ENCODE measurements around the gene CDC16. TPM values are rescaled to one million over a fixed set of nuclear protein-coding genes. Genes with fewer than 3 reads are reported as not detected.

The CDC16 gene
- total and polyA plus RNA-seq, 2 of the 13 experiments (the other 11 are each of a cell fraction or from before 2014, with no cell fraction given): 24.2 to 60.9 TPM

- TF ChIP-seq SRSF4 (IDR thresholded peaks at IDR 0.05; ENCODE audit: low read depth, low read length, poor library complexity, severe bottlenecking) (no peak), ZBTB10 (CRISPR knock-in tag; IDR thresholded peaks at IDR 0.05; ENCODE audit: borderline replicate concordance) (no peak), SAP130 (CRISPR knock-in tag; IDR thresholded peaks at IDR 0.05; ENCODE audit: low read depth) (no peak)
Measured at GRCh38 chr13:114318624-114319023, 83.9 kb downstream of the CDC16 start (continued).

- H3K27me3 ChIP-seq (ENCODE audit: control insufficient read depth in 1 of 2, insufficient read depth in 2 of 2, low read length in 2 of 2): no peaks in the 10 kb centered on the region
- no peak overlapping the region for H2AFZ ChIP-seq (ENCODE audit: low read length)
- FAIRE-seq (no peak), ATAC-seq (no peak), DNase-seq (ENCODE audit: low spot score) (no peak)
- H3K4me1 ChIP-seq (ENCODE audit: insufficient read depth, low read length): peaks cover 52% of the 10 kb centered on the region
- H3K9ac ChIP-seq (ENCODE audit: insufficient read depth, low read depth, low read length): no peak overlapping the region
- in situ Hi-C loops (cut with HindIII; ENCODE audit: extremely low pct_ligation_motif_present, low pct_unique_long_range_greater_than_20kb): no loop called here
- H3K4me2 ChIP-seq (ENCODE audit: low read depth, low read length): no peak overlapping the region
- ChIA-PET POLR2A (interaction anchor here (1.2 kb wide), 1 partner anchor 38 kb away, joined by 3 read pairs; the partner anchor contains the start of gene UPF3A), CTCF (ENCODE audit: low intra/inter-chr PET ratio, low total read pairs) (no interaction called here)
- no peak overlapping the region for H3K4me3 ChIP-seq (replicated peaks in 1 of 3; ENCODE audit: insufficient read depth in 1 of 3, low read depth in 2 of 3, low read length in 3 of 3)
- H3K36me3 ChIP-seq (replicated peaks in 1 of 2; ENCODE audit: control insufficient read depth in 1 of 2, insufficient read depth in 2 of 2, low read length in 2 of 2): peaks cover 10 to 32% of the 10 kb centered on the region in 2 experiments
- BruUV-seq (replicated peaks): no TSS peak
- H3K9me3 ChIP-seq (ENCODE audit: low read length): no peaks in the 10 kb centered on the region
- no peak overlapping the region for H3K27ac ChIP-seq (ENCODE audit: extremely low read length, insufficient read depth, low read length)
- no peaks in the 10 kb centered on the region for H4K20me1 ChIP-seq (ENCODE audit: insufficient read depth, low read length)
- peaks cover 54% of the 10 kb centered on the region for H3K79me2 ChIP-seq (ENCODE audit: insufficient read depth, low read length)
- WGBS (ENCODE audit: low lambda C conversion rate): 97% methylated on average over 3 of the region's 3 CpGs
- intact Hi-C loops (cut with micrococcal nuclease; ENCODE audit: unreplicated experiment): no loop called here
- TF ChIP-seq PLRG1 (conservative IDR thresholded peaks at IDR 0.05) (no peak), ZNF776 (CRISPR knock-in tag; IDR thresholded peaks at IDR 0.05) (no peak), PPARG (CRISPR knock-in tag; conservative IDR thresholded peaks at IDR 0.05) (no peak), ZNF781 (CRISPR knock-in tag; IDR thresholded peaks at IDR 0.05; ENCODE audit: borderline replicate concordance, not compliant biosample characterization) (no peak), ZNF615 (CRISPR knock-in tag; IDR thresholded peaks at IDR 0.05; ENCODE audit: borderline replicate concordance) (no peak), HCFC1 (IDR thresholded peaks at IDR 0.05; ENCODE audit: low read depth, low read length) (no peak), ZIK1 (CRISPR knock-in tag; IDR thresholded peaks at IDR 0.05; ENCODE audit: borderline replicate concordance, low read depth) (no peak), ZKSCAN1 (IDR thresholded peaks at IDR 0.05; ENCODE audit: low read length) (no peak), ATAD3A (CRISPR knock-in tag; IDR thresholded peaks at IDR 0.05) (no peak), ZNF205 (CRISPR knock-in tag; IDR thresholded peaks at IDR 0.05) (no peak), ZNF800 (CRISPR knock-in tag; IDR thresholded peaks at IDR 0.05) (no peak)
Measured at GRCh38 chr13:114319441-114319913, 84.8 kb downstream of the CDC16 start.
